HG03025 (cell line): ENCODE data around the gene KIAA1217.
"Not testable (repeated sequence)": the region's sequence is repeated elsewhere in the genome, so short reads cannot be mapped to it uniquely, and the experiment has no call there.

Experiments used
- ATAC-seq: cut with Tn5 transposase; IDR thresholded peaks from one replicate; pipeline ENCODE4 v1.9.1; 2021; ENCODE audit warnings: mild to moderate bottlenecking, moderate library complexity; ENCODE audit not compliant: unreplicated experiment, low FRiP score

The KIAA1217 gene

DNA sequence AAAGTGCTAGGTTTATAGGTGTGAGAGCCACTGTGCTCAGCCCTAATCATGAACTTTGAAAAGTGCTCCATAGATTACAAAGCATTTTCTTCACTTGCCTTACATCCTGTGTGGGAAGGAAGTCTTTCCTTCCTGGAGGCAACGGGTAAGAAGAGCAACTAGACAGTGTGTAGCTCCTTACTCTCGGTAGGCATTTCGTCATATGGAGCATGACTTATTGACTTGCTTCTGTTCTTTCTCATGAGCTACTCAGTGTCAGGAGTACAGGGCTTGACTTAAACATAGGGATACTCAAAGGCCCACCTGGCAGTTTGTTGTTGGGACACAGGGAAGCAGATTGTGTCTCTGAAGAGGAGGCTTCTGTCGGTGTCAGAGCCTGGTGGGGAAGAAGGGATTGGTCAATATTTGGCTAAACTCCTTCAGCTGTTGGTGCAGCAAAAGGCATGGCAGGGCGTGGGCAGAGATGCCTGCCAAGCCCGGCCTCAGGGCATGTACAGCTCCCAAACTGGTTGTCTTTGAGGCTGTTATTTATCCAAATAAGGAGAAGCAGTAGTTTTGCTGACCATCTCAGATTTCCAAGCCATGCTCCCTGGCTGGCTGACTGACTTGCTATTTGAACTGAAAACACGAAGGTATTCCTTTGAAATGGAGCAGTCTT, 248.9 kb downstream of the KIAA1217 start:
- ATAC-seq, result no peak

DNA sequence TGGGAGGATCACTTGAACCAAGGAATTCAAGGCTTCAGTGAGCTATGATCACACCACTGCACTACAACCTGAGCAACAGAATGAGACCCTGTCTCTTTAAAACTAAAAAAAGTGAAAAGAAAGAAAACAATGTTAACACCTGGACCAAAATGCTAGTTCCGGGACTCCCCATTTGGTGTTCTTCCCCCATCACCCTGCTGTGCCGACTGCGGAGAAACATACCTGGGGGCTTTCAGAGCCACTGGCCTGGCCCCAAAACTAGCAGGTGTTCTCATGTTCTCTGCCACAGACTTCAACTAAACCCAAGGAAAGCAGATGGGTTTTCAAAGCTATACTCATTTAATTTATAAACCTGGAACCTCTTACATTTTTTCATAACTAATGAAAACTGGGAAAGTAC, 250.9 kb downstream of the KIAA1217 start:
- no peak for ATAC-seq

DNA sequence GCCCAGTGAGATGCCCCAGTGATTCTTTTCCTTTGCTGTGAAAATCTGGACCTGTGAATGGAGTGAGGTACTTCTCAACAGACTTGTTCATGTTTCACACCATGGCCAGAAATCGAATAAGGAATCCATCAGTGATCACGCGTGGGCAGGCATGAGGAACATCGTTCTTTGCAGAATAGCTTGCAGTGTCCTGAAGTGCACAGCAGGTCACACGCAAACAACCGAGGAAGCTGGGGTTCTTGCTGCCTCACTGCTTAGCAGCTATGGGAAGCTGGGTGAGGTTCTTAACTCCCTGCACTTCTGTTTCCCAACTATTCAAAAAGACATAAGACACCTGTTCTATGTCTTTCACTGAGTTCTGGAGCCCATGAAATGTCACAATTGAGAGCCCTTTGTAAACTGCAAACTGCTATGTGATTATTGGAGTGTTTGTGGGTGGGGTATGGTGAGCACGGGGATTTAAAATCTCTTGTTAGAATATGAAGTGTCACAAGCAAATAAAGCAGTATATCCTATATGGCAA, 253.4 kb downstream of the KIAA1217 start:
- ATAC-seq, result no peak

DNA sequence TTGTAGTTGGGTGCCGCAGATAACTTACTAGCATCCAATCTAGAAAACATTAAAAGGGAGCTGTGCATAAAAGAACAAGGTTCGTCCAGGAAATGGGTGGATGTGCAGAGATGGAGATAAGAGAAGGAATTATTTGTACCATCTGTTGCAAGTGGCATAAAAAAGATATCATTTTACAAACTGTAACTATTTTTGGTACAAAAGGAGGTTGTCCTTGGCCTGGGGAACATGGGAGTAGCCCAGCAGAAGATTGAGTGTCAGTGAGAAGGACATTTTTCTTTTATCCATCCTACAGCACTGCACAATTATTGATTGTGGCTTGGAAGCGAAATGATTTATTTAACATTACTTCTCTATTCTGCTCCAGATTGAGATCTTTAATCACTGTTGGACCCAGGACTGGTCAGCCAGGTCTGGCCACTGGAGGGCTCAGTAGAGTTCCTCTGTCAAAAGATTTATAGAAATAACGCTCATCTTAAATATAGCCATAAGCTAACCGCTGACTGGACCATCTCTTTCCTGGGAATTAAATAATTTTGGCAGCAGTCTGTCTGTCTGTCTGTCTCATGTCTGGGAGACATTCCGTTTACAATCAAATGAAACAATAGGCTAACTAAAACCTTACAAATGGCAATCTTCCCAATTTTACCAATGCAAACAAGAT, 254.1 kb downstream of the KIAA1217 start:
- no peak for ATAC-seq

DNA sequence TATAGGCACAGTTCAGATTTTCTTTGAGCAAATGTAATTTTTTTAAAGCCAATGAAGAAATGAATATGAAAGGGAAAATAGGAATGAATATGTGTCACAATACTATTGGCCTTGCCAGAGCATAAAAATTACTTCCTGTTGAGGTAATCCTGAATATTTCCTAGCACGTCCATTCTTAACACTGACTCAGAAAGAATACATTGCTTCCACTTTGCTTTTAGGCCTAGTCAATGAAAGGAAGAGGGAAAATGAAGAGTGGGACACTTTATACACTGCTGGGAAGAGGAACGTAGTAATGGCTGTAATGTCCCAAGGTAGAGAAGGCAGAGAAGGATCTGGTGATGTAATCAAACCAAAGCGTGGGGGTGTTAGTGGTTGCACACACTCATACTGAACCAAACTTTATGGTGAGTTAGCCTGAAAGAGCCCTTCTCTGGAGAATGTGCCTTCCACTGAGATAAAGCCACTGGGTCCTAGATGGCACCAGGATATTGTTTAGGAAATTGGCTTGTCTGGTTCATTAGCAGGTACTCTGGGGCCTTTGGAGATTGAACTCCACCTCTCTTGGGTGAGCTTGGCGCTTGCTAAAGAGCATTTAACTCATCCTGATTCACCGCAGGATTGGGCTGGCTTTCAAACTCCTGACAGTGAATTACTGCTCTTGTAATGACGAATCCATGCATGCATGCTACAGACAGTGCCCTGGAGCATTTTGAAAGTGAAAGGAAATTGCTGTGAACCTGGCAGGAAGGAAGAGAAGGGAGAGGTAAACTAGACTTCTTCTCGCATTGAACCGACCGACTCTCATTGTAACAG, 254.9 kb downstream of the KIAA1217 start:
- ATAC-seq, result no peak

DNA sequence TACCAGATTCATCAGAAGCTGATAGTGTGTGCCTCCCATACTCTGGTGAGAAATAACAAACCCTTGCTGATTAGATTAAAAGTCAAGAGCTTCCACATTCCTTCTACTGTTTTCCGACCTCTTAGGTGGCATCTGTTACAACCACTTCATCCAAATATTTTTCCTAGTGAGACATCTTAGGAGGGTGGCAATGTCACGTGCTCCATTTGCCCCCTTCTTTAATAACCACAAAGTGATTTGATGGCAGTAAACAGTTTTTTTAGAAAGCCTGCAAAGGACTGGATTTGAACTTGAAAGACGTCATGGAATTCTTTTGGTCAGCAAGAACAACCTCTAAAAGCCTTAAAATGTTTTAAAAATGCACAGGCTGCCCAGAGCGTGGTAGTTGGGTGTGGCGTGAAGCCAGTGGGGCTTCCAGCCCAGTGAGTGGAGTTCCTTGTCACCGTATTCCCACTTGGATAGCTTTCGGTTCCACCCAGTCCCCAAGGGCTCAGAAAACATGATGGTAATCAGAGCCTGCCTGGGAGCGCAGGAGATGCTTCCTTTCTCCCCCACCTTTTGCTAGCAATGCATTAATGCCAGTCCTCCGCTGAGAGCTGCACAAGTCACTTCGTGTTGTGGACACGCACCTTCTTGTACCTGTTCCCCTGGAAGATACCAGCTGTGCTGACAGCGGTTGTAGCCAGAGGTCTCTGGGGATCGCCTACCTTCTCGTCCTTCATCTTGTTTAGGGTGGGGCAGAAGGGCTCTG, 256.4 kb downstream of the KIAA1217 start:
- ATAC-seq, result no peak

DNA sequence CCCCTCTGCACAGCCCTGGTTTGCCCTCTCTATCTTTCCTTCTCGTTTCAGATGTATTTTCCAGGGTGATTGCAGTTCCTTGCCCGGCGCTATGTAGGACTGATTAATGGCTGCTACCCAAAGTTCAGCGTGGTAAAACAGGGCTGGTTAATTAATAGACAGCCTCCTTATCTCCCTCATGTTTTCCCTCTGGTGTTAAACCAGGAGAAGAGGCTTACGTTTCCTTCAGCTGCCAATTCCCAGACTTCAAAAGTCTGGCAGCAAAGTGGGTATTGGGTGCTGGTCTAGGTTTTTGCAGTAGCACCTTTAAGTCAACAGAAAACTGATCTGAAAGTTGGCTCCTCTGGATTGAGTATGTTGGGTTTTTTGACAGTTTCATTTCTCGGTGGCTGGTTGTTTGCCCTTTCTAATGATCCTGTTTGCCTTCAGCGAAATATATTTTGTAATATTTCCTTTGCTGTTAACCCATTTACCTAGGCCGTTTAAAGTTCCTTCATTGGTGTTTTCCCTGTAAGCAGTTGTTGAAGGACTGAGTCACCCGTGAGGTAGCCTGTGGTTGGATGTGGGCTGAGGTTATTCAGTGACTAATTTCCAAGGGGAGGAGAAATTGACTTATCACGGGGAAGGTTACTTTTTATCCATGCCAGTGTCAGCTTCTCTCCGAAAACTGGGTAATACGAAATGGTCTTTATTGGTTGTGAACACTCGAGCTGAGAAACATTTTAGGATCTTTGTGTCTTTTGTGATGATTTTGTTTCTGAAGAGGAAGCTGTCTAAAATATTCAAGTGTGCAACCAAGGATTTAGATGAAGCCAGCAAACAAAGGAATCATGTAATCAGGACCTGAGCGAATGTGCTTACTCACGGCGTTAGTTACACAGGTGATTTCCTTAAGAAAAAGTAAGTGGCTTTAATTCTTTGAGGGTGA, 257.2 kb downstream of the KIAA1217 start:
- peak; percentile 58 for ATAC-seq

DNA sequence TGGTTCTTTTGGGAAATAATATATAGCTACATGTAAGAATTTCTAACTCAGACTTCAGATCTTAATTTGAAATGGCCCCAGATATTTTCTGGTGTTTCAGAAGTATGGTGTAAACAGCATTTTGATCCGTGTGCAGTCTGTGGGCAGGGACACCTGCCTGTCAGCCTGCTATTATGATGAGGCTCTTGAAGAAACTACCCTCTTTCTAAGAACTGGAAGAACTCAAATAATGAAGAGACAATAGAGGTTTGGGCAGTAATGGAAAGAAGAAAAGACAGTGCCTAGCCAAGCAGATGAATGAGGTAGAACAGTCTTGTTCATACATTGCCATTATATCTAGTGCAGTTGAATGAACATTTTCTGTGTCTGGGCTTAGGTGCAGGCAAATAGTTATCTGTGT, 258.2 kb downstream of the KIAA1217 start:
- ATAC-seq, result no peak

DNA sequence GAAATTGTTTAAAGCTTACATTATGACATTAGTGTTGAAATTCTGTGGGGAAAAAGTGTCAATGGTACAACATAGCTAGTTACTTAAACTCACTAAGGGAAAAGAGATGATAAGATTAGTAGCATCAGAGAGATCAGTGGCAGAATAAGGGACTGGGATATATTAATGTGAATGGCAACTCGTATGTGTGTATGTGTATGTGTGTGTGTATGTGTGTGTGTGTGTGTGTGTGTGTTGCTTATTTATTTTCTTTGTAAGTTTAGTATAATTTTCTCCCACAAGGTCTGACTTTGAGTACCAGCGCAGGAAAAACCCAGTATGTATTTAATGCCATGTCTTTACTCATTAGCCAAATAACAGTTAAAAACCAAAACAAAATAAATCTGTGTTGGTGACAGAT, 258.7 kb downstream of the KIAA1217 start:
- no peak for ATAC-seq

DNA sequence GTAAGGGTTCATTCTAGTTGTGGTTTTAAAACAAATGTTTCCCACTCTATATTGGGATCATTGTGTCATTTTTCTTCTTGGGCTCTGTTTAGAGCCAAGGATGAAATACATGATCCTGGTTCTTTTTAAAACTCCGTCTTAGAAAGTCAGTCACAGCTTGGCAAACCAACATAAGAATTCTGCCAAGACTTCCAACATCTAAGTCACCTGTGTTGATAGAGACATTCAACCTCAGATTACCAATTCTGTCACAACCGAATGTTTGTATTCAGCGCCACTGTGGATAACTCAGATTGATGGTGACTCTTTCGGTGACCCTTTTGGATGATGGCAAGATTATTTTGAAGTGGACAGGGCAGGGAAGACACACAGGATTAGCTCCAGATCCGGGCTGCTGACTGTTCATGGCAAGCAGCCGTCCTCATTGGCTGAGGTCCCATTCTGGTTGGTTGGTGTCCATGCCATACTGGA, 259.4 kb downstream of the KIAA1217 start:
- no peak for ATAC-seq

DNA sequence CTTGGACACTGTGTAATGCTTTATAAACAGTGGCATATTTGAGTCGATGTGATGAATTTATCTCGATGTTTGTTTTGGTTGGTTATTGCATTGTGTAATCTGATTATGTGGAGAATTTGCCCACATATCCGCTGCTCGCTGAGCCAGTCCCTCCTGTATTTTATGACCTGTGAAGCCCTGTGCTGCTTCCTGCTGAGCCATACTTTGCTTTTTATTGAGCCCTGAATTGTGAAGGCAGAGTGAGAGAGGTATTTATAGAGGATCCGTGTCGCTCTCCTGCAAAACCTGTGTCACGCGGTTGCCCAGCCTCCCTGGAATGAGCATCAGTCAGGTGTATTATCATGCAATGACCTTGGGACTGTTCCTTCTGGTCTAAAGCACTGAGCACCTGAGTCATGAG, 261.1 kb downstream of the KIAA1217 start:
- no peak for ATAC-seq

DNA sequence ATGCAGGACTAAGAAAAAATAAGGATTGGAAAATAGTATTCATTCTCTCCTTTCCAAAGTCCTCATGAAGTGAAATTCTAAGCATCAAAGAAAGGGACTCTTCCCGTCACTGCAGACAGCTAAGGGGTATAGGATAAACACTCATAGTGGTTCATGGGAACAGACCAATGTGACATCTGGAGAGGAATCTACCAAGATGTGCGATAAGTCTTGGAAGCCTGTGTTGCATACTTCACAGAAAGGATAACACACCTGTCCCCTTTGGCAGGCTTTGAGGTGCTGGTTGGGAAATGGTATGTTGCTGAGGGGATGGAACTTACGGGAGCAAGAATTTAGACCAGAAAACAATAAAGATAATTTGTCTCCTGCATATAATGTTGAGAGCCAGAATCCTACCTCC, 266.7 kb downstream of the KIAA1217 start:
- ATAC-seq, result no peak

DNA sequence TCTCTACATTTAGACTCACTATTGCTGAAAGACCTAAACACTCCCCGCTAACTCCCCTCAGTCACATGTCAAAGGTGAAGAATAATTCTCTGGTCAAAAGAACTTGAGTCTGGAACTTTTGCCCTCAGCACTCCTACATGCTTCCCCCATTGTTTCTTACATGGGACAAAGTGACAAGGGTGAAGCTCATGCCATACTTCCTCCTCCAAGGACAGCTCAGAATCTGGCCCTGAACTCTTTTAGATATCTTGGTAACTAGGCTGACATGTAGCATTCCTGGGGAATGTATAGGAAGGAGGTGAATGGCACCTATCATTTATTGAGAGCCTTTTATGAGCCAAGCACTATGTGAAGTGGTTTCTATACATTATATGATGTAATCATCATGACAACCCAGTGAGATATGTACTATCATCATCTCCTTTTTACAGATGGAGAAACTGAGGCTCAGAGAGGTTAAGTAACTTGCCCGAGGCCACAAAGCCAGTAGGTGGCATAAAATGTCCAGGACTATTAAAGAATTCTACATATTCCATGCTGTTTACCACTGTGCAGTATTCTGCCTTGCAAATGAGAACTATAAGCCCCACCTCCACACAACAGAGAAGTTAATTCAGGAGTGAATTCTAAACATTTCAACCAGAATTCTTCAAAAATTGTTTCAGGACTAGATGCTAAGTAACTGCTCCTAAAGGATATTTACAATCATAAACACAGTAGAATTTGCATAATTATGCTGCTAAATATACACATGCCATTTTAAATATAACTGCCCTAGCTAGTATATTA, 268.2 kb downstream of the KIAA1217 start:
- no peak for ATAC-seq

DNA sequence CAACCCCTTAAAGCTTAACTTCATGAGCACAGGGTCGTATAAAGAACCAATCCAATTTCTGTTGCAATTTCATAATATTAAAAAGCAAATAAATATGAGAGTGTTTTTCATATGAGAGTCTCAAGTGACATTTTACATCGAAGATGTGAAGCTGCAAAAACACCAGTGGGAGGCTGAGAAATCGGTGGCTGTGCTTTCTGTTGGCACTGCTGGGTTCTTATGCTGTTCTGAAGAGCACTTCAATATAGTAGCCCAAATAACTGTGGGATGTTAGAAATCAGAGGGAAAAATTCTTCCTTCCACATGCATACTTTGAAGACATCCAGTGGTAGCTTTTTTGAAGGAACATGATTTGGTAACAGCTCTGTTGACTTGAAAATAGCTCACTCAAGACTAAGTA, 269.0 kb downstream of the KIAA1217 start:
- ATAC-seq, result no peak

DNA sequence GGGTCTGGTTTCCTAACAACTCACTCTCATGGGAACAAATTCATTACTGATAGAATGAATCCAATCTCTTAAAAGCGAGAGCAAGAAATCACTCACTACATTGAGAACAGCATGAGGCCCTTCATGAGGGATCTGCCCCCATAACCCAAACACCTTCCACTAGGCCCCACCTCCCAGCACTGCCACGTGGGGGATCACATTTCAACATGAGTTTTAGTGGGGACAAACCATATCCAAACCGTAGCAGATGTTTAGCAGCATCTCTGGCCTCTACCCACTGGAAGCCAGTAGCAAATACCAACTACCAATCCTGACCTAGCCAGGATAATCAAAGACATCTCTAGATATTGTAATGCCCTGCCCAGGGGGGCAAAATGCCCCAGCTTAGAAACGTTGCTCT, 270.9 kb downstream of the KIAA1217 start:
- ATAC-seq, result no peak

DNA sequence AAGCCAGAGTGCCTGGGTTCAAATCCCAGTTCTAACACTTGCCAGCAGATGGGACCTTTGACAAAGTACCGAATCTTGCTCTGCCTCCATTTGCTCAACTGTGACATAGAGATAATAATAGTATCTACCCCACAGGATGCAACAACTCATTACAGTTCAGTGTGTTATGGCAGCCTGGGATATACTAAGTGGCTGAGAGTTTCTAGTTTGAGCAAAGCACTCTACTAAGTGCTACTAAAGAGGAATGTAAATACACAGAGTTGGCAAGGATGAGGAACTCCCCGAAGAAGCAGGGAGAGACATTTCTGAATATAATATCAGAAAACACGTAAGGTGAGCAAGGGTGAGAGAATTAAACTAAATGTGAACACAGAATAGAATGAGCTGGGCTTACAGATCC, 271.5 kb downstream of the KIAA1217 start:
- no peak for ATAC-seq

DNA sequence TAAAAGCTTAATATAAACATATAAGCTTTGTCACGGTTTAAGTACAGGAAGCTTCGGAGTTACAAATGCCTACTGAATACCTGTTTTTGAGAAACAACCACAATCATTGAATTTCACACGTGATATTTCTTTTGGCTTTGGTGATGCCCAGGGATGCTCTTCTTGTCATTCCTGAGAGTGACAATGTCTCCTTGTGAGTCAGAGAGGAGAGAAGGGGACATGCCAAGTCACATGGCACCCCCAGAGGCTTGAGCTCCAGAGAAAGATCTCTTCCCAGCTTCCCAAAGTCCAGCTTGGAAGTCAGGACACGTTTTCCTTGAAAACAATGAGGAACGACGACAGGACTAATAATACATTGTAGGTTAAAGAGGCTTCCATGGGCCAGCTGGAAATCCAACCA, 272.3 kb downstream of the KIAA1217 start:
- no peak for ATAC-seq

DNA sequence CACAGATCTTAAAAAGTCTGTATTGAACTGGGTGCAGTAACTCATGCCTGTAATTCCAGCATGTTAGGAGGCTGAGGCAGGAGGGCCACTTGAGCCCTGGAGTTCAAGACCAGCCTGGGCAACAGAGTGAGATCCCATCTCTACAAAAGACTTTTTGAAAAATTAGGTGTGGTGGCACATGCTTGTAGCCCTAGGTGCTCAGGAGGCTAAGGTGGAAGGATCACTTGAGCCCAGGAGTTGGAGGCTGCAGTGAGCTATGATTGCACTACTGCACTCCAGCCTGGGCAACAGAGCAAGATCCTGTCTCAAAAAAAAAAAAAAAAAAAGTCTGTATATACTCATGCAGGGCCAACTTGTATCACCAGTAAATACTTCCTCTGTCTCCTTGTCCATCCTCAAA, 273.8 kb downstream of the KIAA1217 start:
- not testable (repeated sequence) for ATAC-seq

DNA sequence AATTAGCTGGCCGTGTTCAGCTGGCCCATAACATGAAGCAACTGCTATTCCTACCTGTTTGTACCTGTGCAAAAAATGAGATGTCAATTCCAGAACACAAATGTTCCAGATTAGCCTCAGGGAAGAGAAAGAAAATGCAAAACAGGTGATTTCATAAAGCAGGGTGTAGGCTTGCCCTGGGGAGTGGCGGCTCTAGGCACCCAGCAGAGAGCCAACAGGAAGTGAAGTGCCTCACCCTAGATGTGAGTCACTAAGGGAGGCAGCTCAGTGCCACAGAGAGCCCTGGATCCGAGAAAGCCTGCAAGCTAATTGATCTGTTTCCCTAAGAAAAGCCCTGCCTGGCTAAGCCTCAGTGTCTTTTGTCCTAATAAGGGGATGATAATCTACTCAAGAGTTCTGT, 274.8 kb downstream of the KIAA1217 start:
- peak; percentile 78 for ATAC-seq
